Measurements from ENCODE around the gene NOTCH1.
"Not testable (repeated sequence)": the region's sequence is repeated elsewhere in the genome, so short reads cannot be mapped to it uniquely, and the experiment has no call there.

The NOTCH1 gene

GRCh38 chr9:136563646-136564325 is 17.9 kb upstream of the NOTCH1 start:
- peaks cover 3% of the 10 kb centered on the region for H3K9me3 Mint-ChIP-seq
- no peak overlapping the region for H3K4me3 Mint-ChIP-seq
- no peak overlapping the region for H3K27ac Mint-ChIP-seq
- H3K27me3 Mint-ChIP-seq: peaks cover 2% of the 10 kb centered on the region
- ATAC-seq (ENCODE audit: low read depth) (no peak), DNase-seq (ENCODE audit: low spot score in 2 of 2) (no peak)
- H3K4me1 Mint-ChIP-seq: peaks cover 3% of the 10 kb centered on the region
- peaks cover 4% of the 10 kb centered on the region for H3K36me3 Mint-ChIP-seq

GRCh38 chr9:136562746-136563495 is 17.1 kb upstream of the NOTCH1 start:
- Mint-ChIP-seq H3K27ac (no peak overlapping the region), H3K36me3 (peaks cover 7% of the 10 kb centered on the region), H3K27me3 (peaks cover 2% of the 10 kb centered on the region), H3K4me3 (no peak overlapping the region), H3K9me3 (peaks cover 7% of the 10 kb centered on the region), H3K4me1 (peaks cover 9% of the 10 kb centered on the region)
- DNase-seq (ENCODE audit: low spot score in 2 of 2): no peak
- peak; percentile 46 for ATAC-seq (ENCODE audit: low read depth)

GRCh38 chr9:136561779-136562178 is 15.9 kb upstream of the NOTCH1 start:
- ATAC-seq (ENCODE audit: low read depth): no peak
- no peak for DNase-seq (ENCODE audit: low spot score in 2 of 2)
- no peak overlapping the region for H3K27ac Mint-ChIP-seq
- H3K4me1 Mint-ChIP-seq: peaks cover 9% of the 10 kb centered on the region
- peaks cover 2% of the 10 kb centered on the region for H3K27me3 Mint-ChIP-seq
- no peak overlapping the region for H3K4me3 Mint-ChIP-seq
- peaks cover 7% of the 10 kb centered on the region for H3K36me3 Mint-ChIP-seq
- peaks cover 7% of the 10 kb centered on the region for H3K9me3 Mint-ChIP-seq

- DNase-seq (ENCODE audit: low spot score in 2 of 2): no peak
- Mint-ChIP-seq H3K27ac (no peak overlapping the region), H3K36me3 (peaks cover 7% of the 10 kb centered on the region), H3K4me1 (peaks cover 9% of the 10 kb centered on the region), H3K4me3 (no peak overlapping the region), H3K9me3 (peaks cover 7% of the 10 kb centered on the region), H3K27me3 (no peaks in the 10 kb centered on the region)
- ATAC-seq (ENCODE audit: low read depth): no peak
These were observed 14.7 kb upstream of the NOTCH1 start for GRCh38 chr9:136560586-136560985.

- not testable (repeated sequence) for H3K4me3 Mint-ChIP-seq, H3K36me3 Mint-ChIP-seq
These were observed 13.5 kb upstream of the NOTCH1 start for GRCh38 chr9:136559371-136559770.

GRCh38 chr9:136558846-136559245 is 13.0 kb upstream of the NOTCH1 start:
- not testable (repeated sequence) for H3K9me3 Mint-ChIP-seq; ATAC-seq (ENCODE audit: low read depth); H3K36me3 Mint-ChIP-seq; DNase-seq (ENCODE audit: low spot score in 2 of 2); H3K4me1 Mint-ChIP-seq; H3K27ac Mint-ChIP-seq; H3K27me3 Mint-ChIP-seq
- peak overlapping the region; percentile 30 for H3K4me3 Mint-ChIP-seq

More at GRCh38 chr9:136559371-136559770, 13.5 kb upstream of the NOTCH1 start:
- H3K9me3 Mint-ChIP-seq; H3K27ac Mint-ChIP-seq; DNase-seq (ENCODE audit: low spot score in 2 of 2); H3K4me1 Mint-ChIP-seq; H3K27me3 Mint-ChIP-seq; ATAC-seq (ENCODE audit: low read depth): not testable (repeated sequence)

- Mint-ChIP-seq H3K9me3 (peaks cover 7% of the 10 kb centered on the region), H3K27me3 (no peaks in the 10 kb centered on the region), H3K36me3 (peaks cover 7% of the 10 kb centered on the region), H3K27ac (no peak overlapping the region), H3K4me3 (peak overlapping the region; percentile 30), H3K4me1 (peaks cover 9% of the 10 kb centered on the region)
- no peak for DNase-seq (ENCODE audit: low spot score in 2 of 2)
- peak; percentile 53 for ATAC-seq (ENCODE audit: low read depth)
These were observed 12.5 kb upstream of the NOTCH1 start for GRCh38 chr9:136558373-136558772.

GRCh38 chr9:136557036-136557435 is 11.2 kb upstream of the NOTCH1 start:
- no peak overlapping the region for H3K27ac Mint-ChIP-seq

GRCh38 chr9:136556166-136556565 is 10.3 kb upstream of the NOTCH1 start:
- peaks cover 7% of the 10 kb centered on the region for H3K36me3 Mint-ChIP-seq
- no peak for DNase-seq (ENCODE audit: low spot score in 2 of 2)
- H3K4me3 Mint-ChIP-seq: no peak overlapping the region
- peaks cover 16% of the 10 kb centered on the region for H3K4me1 Mint-ChIP-seq
- peaks cover 7% of the 10 kb centered on the region for H3K9me3 Mint-ChIP-seq
- no peaks in the 10 kb centered on the region for H3K27me3 Mint-ChIP-seq
- H3K27ac Mint-ChIP-seq: no peak overlapping the region
- ATAC-seq (ENCODE audit: low read depth): no peak

More at GRCh38 chr9:136557036-136557435, 11.2 kb upstream of the NOTCH1 start:
- H3K27me3 Mint-ChIP-seq: no peaks in the 10 kb centered on the region
- H3K4me3 Mint-ChIP-seq: no peak overlapping the region
- H3K4me1 Mint-ChIP-seq: peaks cover 12% of the 10 kb centered on the region
- DNase-seq (ENCODE audit: low spot score in 2 of 2) (no peak), ATAC-seq (ENCODE audit: low read depth) (no peak)
- H3K9me3 Mint-ChIP-seq: peaks cover 7% of the 10 kb centered on the region
- H3K36me3 Mint-ChIP-seq: peaks cover 7% of the 10 kb centered on the region

GRCh38 chr9:136554870-136555269 is 9.0 kb upstream of the NOTCH1 start:
- Mint-ChIP-seq H3K27me3 (no peaks in the 10 kb centered on the region), H3K36me3 (peaks cover 5% of the 10 kb centered on the region), H3K27ac (no peak overlapping the region), H3K9me3 (peaks cover 5% of the 10 kb centered on the region), H3K4me1 (peaks cover 19% of the 10 kb centered on the region), H3K4me3 (no peak overlapping the region)
- ATAC-seq (ENCODE audit: low read depth) (no peak), DNase-seq (ENCODE audit: low spot score in 2 of 2) (no peak)

- H3K36me3 Mint-ChIP-seq: peaks cover 1% of the 10 kb centered on the region
- peaks cover 13% of the 10 kb centered on the region for H3K4me1 Mint-ChIP-seq
- DNase-seq (ENCODE audit: low spot score in 2 of 2): no peak
- peaks cover 1% of the 10 kb centered on the region for H3K9me3 Mint-ChIP-seq
- ATAC-seq (ENCODE audit: low read depth): no peak
- no peaks in the 10 kb centered on the region for H3K27me3 Mint-ChIP-seq
- H3K27ac Mint-ChIP-seq: no peak overlapping the region
- H3K4me3 Mint-ChIP-seq: no peak overlapping the region
These were observed 7.7 kb upstream of the NOTCH1 start for GRCh38 chr9:136553581-136553980.

GRCh38 chr9:136552117-136552703 is 6.4 kb upstream of the NOTCH1 start:
- H3K27me3 Mint-ChIP-seq: no peaks in the 10 kb centered on the region
- peak overlapping the region; percentile 15 for H3K4me3 Mint-ChIP-seq
- H3K36me3 Mint-ChIP-seq: no peaks in the 10 kb centered on the region
- H3K4me1 Mint-ChIP-seq: peaks cover 10% of the 10 kb centered on the region
- H3K27ac Mint-ChIP-seq: peak overlapping the region; percentile 2
- DNase-seq (ENCODE audit: low spot score in 2 of 2) (no peak), ATAC-seq (ENCODE audit: low read depth) (peak; percentile 81)
- no peaks in the 10 kb centered on the region for H3K9me3 Mint-ChIP-seq

GRCh38 chr9:136551401-136552116 is 5.7 kb upstream of the NOTCH1 start:
- ATAC-seq (ENCODE audit: low read depth) (peak; percentile 68), DNase-seq (ENCODE audit: low spot score in 2 of 2) (no peak)
- Mint-ChIP-seq H3K27me3 (no peaks in the 10 kb centered on the region), H3K27ac (peak overlapping the region; percentile 2), H3K4me1 (peaks cover 13% of the 10 kb centered on the region), H3K9me3 (no peaks in the 10 kb centered on the region), H3K4me3 (peak overlapping the region; percentile 15), H3K36me3 (no peaks in the 10 kb centered on the region)

Data from memory B cell (primary cell).